A204.1 (cell line): ENCODE measurements around the gene ZMPSTE24.

Experiments used
- FAIRE-seq: peaks from 2 replicates; lab custom pipeline; 2012; peaks lifted over from hg19 to GRCh38; lab: Jason Lieb, UNC

ZMPSTE24 gene

DNA sequence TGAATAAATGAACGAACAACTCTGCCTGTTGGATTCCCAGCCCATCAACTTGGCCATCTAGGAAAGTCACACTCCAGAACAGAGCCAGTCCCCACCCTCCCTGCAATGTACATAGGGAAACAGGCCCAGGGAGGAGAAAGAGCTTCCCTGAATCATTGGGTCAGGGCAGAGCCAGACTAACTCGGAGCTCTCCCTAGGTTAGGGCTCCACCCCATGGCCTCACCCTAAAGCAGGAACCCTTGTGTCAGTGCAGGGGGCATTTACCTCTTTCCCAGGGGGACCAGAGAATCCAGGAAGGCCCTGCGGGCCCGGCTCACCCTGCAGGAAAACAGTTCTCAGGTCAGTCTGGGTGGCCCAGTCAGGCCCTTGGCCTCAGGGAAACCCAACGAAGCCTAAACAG lies 47.4 kb downstream of the ZMPSTE24 start:
- FAIRE-seq = no peak

DNA sequence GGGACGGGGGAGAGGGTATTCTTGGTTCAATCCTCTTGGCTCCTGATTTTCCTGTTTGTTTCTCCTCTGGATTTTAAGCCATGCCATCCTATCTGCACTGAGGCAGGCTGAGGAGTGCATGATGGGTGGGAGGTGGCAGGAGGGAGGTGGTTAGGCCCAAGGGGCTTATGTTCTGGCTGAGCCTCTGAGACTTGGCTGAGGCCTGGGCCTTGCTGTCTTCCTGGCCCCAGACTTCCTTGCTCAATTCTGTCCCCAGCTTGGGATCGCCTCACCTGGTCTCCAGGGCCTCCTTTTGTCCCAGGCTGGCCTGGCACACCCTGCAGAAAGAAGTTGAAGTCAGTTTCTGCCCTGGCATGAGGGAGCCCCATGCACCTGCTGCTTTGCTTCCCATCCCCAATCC lies 47.8 kb downstream of the ZMPSTE24 start:
- no peak for FAIRE-seq

DNA sequence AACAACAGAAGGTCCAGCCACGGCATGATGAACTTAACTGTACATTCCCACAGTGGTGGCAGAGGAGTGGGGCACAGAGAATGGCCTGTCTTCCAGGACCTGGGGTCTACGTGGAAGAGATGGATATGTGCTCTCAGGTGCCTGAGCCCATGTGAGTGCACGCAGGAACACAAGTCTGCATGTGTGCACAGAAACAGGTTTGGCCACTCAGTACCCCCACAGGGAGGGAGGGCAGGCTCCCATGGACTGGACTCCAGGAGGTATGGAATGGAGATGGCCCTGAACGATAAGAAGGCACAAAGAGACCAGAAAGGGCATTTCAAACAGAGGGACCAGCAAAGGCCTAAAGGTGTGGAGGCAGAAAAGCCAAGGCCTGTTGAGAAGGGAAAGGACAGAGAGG lies 48.3 kb downstream of the ZMPSTE24 start:
- no peak for FAIRE-seq

DNA sequence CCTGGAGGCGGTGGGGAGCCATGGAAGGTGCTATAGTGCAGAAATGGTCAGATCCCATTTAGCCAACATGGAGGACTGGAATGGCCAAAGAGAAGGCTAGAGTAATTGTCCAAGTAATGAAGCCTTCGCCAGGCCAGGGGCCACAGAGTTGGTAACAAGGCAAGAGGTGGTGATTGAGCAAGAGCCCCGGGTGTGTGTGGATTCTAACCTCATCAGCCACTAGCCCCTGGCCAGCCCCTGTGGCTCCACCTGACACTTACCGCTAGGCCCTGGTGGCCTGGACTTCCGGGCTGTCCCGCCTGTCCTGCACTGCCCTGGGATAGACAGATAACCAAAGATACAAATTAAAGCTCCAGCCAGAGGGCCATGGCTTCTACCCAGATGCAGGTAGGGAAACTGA lies 49.1 kb downstream of the ZMPSTE24 start:
- FAIRE-seq = no peak

DNA sequence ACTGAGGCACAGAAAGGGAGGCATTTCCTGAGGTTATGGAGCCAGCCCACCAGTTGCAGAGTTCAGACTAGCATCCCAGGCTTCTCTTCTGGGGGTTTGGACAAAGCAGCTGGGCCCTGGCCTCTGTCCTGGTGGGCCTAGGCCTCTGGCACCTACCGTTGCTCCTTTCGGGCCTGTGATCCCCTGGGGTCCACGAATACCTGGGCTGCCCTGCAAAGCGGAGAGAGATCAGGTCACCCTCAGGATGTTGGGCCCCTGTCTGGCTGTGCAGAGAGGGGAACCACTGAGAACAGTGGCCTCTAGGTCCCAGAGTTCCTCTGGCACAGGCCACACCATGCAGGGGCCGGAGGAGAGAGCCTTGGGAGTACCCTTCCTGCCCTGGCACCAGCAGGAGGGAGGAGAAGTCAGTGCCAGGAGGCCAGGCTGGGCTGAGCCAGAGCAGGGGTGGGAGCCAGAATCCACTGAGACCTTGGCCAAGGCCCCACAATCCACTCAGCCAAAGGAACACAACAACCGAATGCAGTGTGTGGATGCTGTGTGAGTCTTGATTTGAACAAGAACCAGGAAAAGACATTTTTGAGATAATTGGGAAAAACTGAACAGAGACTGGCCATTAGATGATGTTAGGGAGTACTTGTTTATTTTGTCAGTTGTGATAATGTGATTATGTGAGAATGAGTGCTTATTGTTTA lies 50.1 kb downstream of the ZMPSTE24 start:
- no peak for FAIRE-seq

DNA sequence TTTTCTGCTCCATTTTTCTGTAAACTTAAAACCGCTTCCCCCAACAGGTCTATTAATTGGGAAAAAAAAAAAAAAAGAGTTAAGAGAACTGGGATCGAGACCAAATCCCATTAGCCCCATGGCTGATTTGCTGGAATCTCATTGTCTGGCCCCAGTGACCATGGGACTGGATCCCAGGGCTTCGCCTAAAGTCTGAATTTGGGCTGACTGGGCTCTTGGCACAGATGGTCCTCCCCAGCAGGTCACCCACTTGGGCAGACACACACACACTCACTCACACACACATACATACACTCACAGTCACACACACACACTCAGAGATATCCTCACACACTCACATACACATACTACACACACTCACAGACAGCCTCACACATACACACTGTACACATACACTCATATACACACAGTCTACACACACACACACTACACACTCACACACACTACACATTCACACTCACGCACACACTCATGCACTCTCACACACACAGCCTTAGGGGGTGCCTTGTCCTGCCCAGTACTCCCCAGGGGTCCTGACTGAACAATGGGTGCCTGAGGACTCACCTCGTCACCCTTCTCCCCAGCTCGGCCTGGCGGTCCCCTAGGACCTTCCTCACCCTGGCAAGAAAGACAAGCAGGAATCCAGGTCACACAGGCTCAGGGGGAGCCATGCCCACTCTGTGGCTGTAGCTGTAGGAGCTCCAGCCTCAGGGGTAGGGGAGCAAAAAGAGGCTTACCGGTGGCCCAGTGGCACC lies 51.5 kb downstream of the ZMPSTE24 start:
- FAIRE-seq = no peak

DNA sequence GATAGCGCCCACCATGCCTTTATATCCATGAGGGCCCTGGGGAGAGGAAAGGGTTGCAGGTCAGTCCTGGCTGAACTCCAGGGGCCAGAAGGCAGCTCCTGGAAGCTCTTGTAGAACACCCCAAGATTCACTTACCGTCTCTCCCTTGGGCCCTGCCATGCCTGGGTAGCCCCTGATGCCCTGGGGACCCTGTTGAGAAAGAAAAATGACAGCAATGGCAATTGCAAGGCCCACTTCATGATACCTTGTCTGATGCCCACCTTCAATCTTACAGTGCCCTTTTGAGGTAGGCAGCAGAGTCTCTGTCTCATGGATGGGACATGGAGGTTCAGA lies 52.1 kb downstream of the ZMPSTE24 start:
- no peak for FAIRE-seq

DNA sequence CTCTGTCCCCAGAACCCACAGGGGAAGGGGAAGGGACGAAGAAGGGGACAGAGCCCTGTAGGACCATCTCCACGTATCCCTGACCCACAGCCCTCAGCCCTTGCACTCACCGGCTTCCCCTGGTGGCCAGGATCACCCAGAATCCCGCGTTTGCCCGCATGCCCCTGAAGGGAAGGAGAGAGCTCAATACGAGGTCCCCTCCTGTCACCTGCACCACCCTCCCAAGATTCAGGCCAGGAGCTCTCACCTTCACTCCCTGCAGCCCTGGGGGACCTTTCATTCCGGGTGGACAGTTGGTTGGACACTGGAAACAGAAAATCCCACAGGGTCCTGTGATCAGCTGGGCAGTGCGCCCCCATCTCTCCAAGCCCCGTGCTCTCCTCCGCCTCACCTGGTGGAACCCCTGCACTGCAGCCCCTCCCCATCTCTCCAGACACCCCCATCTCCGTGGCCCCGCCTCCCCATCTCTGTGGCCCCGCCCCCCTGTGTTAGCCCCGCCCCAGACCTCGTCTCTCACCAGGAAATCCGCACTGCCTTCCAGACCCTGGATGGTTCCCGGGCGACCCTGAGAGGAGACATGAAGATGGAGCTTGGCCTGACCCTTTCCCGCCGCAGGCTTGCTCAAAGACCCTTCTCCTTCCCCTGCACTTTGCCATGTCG lies 53.1 kb downstream of the ZMPSTE24 start:
- no peak for FAIRE-seq

DNA sequence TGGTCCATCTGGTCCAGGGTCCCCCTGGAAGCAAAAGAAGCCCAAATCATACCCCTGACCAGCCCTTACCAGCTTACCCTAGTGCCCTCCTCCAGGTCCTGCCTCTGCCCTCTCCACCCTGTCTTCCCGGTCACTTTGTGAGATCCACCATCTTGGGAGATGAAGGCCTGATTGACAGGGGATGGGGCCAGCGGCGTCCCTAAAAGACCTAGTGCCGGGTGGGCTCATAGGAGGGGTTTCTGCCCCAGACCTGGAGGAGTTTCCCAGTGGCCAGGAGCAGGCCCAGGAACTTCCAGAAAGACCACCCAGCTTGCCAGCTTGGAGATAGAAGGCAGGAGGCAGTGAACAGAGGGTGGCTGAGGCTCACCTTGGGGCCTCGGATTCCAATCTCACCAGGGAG lies 53.7 kb downstream of the ZMPSTE24 start:
- no peak for FAIRE-seq

DNA sequence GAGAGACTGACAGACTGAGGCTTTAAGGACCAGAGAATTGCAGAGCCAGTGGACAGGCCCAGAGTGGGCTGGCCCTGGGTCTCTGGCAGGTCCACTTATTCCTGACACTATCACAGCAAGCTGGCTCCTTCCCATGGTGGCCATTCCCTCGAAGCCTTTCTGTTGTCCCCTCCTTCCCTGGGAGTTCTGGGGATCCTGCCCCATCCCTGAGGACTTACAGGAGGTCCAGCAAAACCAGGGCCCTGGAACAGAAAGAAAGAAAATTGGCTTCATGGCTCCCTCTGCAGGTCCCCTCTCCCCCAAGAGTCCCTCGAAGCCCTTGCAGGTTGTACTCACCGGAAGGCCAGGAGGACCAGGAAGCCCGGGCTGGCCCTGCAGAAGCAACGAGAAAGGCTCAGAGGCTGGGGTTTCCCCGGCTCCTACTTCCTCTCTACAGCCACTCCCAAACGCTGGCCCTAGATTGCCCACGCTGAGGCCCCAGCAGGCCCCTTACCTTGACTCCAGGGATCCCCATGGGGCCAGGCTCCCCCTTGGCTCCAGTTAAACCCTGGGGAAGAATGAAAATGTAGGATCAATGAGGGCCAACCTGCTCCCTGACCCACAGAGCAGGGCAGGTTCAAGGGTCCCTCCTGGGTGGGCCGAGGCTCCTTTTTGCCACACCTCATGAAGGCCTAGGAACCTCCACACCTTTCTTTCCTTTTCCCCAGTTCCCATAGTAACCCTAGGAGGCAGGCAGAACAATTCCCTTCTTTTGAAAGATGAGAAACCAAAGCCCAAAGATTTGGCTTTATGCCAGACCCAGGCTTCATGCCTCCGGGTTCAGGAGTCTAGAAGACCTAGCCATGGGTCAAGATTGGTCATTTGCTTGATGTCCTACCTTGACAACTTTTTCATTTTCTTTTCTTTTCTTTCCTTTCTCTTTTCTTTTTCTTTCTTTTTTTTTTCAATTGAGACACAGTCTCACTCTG lies 54.5 kb downstream of the ZMPSTE24 start:
- no peak for FAIRE-seq

DNA sequence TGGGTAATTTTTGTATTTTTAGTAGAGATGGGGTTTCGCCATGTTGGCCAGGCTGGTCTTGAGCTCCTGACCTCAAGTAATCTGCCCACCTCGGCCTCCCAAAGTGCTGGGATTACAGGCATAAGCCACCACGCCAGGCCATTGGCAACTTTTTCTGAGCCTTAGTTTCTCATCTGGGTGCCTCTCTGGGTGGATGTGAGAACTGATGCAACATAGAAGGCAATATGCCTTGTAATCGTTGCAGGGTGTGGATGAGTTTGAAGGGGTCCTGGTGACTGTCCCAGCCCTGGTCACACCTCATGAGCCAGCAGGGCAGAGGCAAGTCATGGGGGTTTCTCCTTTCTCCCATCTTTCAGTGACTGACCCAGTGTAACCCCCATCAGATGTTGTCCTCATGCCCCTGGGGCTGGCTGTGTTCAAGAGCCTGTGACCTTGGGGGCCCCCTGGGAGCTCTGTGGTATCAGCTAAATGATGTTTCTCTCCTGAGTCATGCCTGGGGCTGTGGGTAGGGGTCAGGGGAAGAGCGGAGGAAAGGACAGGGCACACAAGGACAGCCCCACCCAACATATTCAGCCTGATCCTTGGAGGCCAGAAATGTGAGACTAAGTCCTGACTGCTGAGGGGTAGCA lies 55.4 kb downstream of the ZMPSTE24 start:
- no peak for FAIRE-seq

DNA sequence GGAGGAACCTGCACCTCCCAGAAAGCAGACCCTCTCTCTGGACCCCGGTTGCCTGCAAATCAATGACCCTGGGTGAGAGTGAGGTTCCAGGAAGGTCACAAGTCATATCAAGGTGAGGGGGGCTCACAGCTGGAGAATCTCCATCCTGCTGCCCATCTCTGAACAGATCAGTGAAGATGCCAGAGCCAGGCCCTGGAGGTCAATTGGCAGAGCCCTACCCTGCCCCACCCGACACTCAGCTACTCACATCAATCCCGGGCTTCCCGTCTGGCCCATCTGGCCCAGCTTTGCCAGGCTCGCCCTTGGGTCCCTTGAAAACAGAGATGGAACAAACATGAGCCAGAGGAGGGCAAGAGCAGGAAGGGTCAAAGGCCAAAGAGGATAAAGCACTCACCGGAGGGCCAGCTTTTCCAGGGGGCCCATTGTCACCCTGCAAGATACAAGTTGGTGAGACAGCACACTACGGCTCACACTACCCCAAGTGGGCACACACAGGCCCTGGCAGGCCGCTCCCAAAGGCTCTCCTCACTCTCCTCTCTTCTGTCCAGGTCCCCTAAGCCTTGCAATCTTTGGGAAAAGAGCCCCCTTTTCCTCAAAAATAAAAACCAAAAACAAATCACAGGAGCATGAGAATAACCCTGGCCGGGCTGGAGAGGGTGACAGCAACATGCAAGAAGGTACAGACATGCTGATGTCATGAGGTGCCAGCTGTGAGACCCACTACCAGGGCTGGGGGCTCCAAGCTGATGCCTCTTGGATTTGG lies 56.1 kb downstream of the ZMPSTE24 start:
- no peak for FAIRE-seq

DNA sequence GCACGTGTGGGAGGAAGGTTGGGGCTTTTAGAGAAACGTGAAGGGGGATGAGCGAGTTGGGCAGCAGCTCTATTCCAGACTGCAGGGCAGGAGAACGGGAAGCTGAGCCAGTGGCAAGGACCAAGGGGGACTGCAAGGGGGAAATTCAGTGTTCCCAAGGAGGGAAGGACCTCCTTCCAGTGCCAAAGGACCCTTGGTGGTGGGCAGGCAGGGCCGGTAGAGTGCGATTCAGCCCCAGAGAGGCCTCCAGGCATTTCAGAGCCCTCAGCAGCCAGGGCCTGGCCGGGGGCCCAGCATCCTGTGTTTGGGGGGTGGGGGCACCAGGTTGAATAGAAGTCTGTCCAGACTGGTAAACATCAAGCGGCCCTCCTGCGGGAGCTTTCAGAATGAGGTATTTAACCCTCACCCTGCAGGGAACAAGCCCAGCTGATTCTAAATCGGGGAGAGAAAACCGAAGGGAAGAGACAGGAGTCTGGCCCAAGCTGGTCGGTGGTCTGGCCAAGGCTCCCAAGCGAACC lies 56.7 kb downstream of the ZMPSTE24 start:
- no peak for FAIRE-seq

DNA sequence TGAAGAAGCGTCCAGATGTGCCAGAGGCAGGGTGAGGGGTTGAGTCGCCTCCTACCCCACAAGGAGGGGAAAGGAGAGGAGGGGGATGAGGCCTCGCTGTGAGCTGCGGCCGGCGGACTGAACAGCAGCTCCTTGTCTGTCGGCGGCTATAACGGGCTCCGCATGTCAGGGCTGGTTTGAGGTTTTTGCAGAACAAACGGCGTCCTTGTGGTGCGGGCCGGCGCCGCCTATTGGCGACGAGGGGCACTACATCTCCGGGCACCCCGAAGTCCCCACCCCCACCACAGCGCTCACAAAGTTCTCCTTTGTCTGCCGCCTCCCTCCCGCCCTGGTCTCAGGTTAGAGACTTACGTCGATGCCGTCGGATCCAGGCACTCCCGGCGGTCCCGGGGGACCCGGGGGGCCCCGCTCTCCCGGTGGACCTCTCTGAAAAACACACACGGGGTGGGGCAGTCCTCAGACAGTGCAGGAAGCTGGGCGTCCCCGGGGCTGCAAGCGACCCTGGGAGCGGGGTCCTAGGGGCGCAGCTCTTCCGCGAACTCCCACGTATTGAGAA lies 57.3 kb downstream of the ZMPSTE24 start:
- no peak for FAIRE-seq

DNA sequence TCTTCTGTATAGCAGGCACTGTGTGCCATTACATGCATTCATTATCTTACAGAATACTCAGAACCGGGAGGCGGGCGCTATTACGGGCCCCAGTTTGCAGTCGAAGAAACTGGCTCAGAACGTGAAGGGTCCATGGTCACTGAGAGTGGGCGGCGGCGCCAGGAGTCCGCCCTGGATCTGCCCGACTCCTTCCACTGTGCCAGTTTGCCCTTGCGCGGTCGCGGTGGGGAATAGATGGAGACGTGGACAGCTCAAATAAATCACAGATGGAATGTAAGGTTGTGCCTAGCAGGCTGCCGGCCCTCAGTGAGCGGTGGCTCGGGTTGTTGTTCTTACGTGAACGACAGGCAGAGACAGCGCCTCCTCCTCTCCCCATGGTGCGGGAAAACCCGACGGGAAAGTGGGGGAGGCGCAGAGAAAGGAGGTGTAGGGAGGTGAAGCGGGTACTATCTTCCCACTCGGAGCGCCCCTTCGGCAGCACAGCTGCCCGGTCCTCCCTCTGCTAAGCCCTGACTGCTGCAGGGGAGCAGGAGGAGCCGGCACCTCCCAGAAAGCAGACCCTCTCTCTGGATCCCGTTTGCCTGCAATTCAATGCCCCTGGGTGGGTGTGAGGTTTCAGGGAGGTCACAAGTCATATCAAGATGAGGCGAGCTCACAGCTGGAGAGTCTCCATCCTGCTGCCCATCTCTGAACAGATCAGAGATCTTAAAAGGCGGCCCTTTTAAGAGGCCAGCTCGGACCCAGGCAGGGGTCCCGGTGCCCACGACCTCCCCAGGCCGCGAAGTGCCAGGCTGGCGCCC lies 58.0 kb downstream of the ZMPSTE24 start:
- FAIRE-seq = no peak

DNA sequence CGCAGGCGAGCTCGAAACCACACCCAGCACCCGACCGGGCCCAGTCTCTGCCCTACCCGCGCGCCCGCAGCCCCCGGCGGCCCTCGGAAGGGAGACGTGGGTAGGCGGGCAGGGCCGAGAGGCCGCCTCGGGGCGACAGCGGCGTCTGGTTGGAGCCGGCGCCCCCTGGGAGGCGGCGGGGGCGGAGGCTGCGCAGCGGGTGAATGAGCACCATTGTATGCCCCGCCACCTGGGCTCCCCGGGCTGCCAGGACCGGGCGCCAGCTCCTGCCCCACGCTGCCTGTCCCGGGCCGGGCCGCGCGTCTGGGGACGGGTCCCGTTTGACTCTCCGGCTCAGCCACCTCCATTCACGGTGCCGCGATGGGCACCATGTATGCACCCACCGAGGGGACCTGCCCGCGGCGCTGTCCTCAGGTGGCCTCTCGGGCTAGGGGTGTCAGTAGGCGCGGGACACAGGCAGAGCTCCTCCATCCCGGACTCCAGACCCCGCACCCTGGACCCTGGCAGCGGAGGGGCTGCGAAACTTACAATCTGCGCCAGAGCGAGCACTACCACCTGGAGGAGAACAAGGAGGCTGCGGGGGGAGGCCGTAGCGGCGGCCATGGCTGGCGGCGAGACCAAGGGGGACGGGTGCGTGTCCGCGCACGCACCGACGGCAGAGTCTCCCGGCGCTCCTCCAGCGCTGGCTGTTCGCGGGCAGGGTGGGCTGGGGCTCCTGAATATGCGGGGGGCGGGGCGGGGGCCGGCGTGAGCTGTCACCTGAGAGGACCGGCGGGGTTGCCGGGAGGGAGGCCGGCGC lies 58.8 kb downstream of the ZMPSTE24 start, which contains the start of gene COL9A2:
COL9A2 (minus strand) TSS at position 692 of the 799 bp plus-strand sequence; CDS start at position 603, 89 bp downstream.
- FAIRE-seq = no peak

DNA sequence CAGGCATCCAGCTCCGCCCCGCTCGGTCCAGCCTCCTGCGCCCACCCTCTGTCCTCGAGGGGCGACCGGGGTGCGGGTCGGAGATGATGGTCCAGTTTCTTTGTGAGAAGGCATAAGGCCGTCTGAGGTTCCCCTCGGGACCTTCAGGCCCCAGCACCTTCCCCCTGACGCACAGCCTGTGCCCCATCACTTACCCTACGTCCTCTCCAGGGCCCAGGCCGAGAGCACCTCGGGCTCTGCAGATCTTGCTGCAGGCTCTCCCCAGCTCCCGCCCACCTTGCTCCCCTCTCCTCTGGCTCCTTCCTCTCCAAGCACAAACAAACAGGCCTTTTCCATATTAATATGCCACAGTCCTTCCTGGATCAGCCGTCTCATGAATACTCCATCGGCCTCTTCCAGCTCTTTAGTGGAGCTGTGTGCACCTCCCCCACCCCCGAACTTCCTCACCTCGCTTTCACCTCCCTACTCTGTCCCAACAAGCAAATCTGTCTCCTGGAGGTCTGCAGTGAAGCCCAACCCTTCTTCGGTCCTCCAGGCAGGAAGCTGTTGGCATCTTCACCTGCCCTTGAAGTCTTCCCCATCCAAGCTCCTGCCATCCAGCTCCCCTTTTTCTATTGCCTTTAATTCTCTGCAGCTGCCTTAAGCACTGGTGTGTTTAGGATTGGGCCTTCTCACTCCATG lies 59.5 kb downstream of the ZMPSTE24 start:
- no peak for FAIRE-seq

DNA sequence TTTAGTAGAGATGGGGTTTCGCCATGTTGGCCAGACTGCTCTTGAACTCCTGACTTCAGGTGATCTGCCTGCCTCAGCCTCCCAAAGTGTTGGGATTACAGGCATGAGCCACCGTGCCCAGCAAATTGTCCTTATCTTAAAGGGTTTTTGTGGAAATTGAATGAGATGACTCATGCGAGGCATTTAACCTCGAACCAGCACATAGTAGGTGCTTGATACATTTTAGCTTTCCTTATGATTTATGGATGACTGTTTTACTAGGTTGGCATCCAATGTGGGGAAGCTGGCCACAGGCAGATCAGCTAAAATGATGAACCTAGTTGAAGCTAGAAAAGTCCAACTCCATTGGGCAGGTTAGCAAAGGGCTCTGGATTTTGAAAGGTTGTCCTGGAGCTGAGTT lies 60.4 kb downstream of the ZMPSTE24 start:
- no peak for FAIRE-seq
